OCI-LY1 (cell line): Measurements from ENCODE around the gene GALNT17.

ENCODE experiments used
- H2AFZ ChIP-seq: fragments of 200-600 bp; sonication (generic), shearing (Covaris generic); 2 replicates; pipeline ENCODE4 v1.6.0; 2014; ENCODE audit warnings: antibody characterized with exemption, mild to moderate bottlenecking, low read length
- H3F3A ChIP-seq: fragments of 200-600 bp; sonication (generic), shearing (Covaris generic); 2 replicates; pipeline ENCODE4 v1.6.0; 2014; ENCODE audit warnings: mild to moderate bottlenecking, antibody characterized with exemption, low read length, moderate library complexity; ENCODE audit not compliant: insufficient read depth
- H3K27ac ChIP-seq: fragments of 200-600 bp; sonication (generic); 2 replicates; pipeline ENCODE4 v1.5.1; 2014; ENCODE audit warnings: low read length, mixed run types, mild to moderate bottlenecking, low read depth; ENCODE audit not compliant: poor library complexity, severe bottlenecking
- H3K27me3 ChIP-seq: fragments of 200-600 bp; sonication (generic); 2 replicates; pipeline ENCODE4 v1.6.0; 2014; ENCODE audit warnings: antibody characterized with exemption, mild to moderate bottlenecking, low read length, moderate library complexity; ENCODE audit not compliant: insufficient read depth
- H3K36me3 ChIP-seq: fragments of 200-600 bp; sonication (generic); 2 replicates; pipeline ENCODE4 v1.6.1; 2014; ENCODE audit warnings: mild to moderate bottlenecking, antibody characterized with exemption, low read length, moderate library complexity, mixed read lengths; ENCODE audit not compliant: insufficient read depth
- H3K4me1 ChIP-seq: fragments of 200-600 bp; sonication (generic); 2 replicates; pipeline ENCODE4 v1.5.1; 2014; ENCODE audit warnings: mild to moderate bottlenecking, low read length, moderate library complexity; ENCODE audit not compliant: insufficient read depth, severe bottlenecking
- H3K4me2 ChIP-seq: fragments of 200-600 bp; sonication (generic), shearing (Covaris generic); 2 replicates; pipeline ENCODE4 v1.6.1; 2014; ENCODE audit warnings: low read length
- H3K4me3 ChIP-seq: fragments of 200-600 bp; sonication (generic); 2 replicates; pipeline ENCODE4 v1.5.1; 2014; ENCODE audit warnings: low read length, low read depth, mild to moderate bottlenecking, mixed read lengths; ENCODE audit not compliant: poor library complexity, severe bottlenecking
- H3K79me2 ChIP-seq: fragments of 200-600 bp; shearing (Covaris generic); 2 replicates; pipeline ENCODE4 v1.6.1; 2016; ENCODE audit warnings: mixed run types, low read length, mixed read lengths; ENCODE audit not compliant: insufficient read depth
- H3K9ac ChIP-seq: fragments of 200-600 bp; sonication (generic), shearing (Covaris generic); 2 replicates; pipeline ENCODE4 v1.6.1; 2014; ENCODE audit warnings: mild to moderate bottlenecking, low read length, mixed read lengths
- H3K9me2 ChIP-seq: fragments of 200-600 bp; sonication (generic), shearing (Covaris generic); 2 replicates; pipeline ENCODE4 v1.6.1; 2014; ENCODE audit warnings: low read depth, mild to moderate bottlenecking, low read length, mixed read lengths
- H3K9me3 ChIP-seq: fragments of 200-600 bp; shearing (Covaris generic); 2 replicates; pipeline ENCODE4 v1.6.1; 2014; ENCODE audit warnings: low read length, mixed read lengths
- H4K20me1 ChIP-seq: fragments of 200-600 bp; sonication (generic), shearing (Covaris generic); 2 replicates; pipeline ENCODE4 v1.6.0; 2016; ENCODE audit warnings: mild to moderate bottlenecking, low read length; ENCODE audit not compliant: insufficient read depth
- EZH2 ChIP-seq: fragments of 200-600 bp; sonication (generic), shearing (Covaris generic); IDR thresholded peaks from 2 replicates; pipeline ENCODE4 v1.8.0; 2017; ENCODE audit warnings: borderline replicate concordance, mixed run types, mild to moderate bottlenecking, antibody characterized with exemption, low read length, moderate library complexity, mixed read lengths
- TF ChIP-seq, protein P1 (sequence below): fragments of 200-600 bp; sonication (generic), shearing (Covaris generic); IDR thresholded peaks from 2 replicates; pipeline ENCODE4 v1.5.1; 2017; ENCODE audit warnings: mild to moderate bottlenecking, antibody characterized with exemption, low read length, moderate library complexity, mixed read lengths

GALNT17 gene

GRCh38 chr7:71377062-71377461 is 245.1 kb downstream of the GALNT17 start:
- TF ChIP-seq EZH2: no peak
- TF ChIP-seq, protein P1, sequence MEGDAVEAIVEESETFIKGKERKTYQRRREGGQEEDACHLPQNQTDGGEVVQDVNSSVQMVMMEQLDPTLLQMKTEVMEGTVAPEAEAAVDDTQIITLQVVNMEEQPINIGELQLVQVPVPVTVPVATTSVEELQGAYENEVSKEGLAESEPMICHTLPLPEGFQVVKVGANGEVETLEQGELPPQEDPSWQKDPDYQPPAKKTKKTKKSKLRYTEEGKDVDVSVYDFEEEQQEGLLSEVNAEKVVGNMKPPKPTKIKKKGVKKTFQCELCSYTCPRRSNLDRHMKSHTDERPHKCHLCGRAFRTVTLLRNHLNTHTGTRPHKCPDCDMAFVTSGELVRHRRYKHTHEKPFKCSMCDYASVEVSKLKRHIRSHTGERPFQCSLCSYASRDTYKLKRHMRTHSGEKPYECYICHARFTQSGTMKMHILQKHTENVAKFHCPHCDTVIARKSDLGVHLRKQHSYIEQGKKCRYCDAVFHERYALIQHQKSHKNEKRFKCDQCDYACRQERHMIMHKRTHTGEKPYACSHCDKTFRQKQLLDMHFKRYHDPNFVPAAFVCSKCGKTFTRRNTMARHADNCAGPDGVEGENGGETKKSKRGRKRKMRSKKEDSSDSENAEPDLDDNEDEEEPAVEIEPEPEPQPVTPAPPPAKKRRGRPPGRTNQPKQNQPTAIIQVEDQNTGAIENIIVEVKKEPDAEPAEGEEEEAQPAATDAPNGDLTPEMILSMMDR: no peak
- H4K20me1 ChIP-seq: no peaks in the 10 kb centered on the region
- H3K9me2 ChIP-seq: no peaks in the 10 kb centered on the region
- H3K4me1 ChIP-seq: no peaks in the 10 kb centered on the region
- H3K36me3 ChIP-seq: no peaks in the 10 kb centered on the region
- H3K9ac ChIP-seq: no peak overlapping the region
- no peak overlapping the region for H3K27ac ChIP-seq
- no peak overlapping the region for H3K4me3 ChIP-seq
- no peaks in the 10 kb centered on the region for H3K79me2 ChIP-seq
- peaks cover 8% of the 10 kb centered on the region; the same call in 1 of the 2 replicates for H3K9me3 ChIP-seq
- no peak overlapping the region for H3K4me2 ChIP-seq
- no peak overlapping the region for H2AFZ ChIP-seq
- no peaks in the 10 kb centered on the region for H3F3A ChIP-seq
- H3K27me3 ChIP-seq: no peaks in the 10 kb centered on the region

- H3K4me2 ChIP-seq: no peak overlapping the region
- H3K9me2 ChIP-seq: no peaks in the 10 kb centered on the region
- H3K27me3 ChIP-seq: no peaks in the 10 kb centered on the region
- no peaks in the 10 kb centered on the region for H3K36me3 ChIP-seq
- no peaks in the 10 kb centered on the region for H3F3A ChIP-seq
- TF ChIP-seq EZH2: no peak
- TF ChIP-seq, protein P1: no peak
- no peaks in the 10 kb centered on the region for H4K20me1 ChIP-seq
- no peaks in the 10 kb centered on the region for H3K4me1 ChIP-seq
- H3K4me3 ChIP-seq: no peak overlapping the region
- H3K79me2 ChIP-seq: no peaks in the 10 kb centered on the region
- peaks cover 8% of the 10 kb centered on the region; the same call in 1 of the 2 replicates for H3K9me3 ChIP-seq
- H3K27ac ChIP-seq: no peak overlapping the region
- no peak overlapping the region for H2AFZ ChIP-seq
- no peak overlapping the region for H3K9ac ChIP-seq
Observed at GRCh38 chr7:71377469-71377868, 245.5 kb downstream of the GALNT17 start.

- Histone ChIP-seq H3K27ac (no peak overlapping the region), H3K9me2 (no peaks in the 10 kb centered on the region), H3K9me3 (no peaks in the 10 kb centered on the region), H4K20me1 (no peaks in the 10 kb centered on the region), H3K4me2 (no peak overlapping the region), H3F3A (no peaks in the 10 kb centered on the region), H3K4me3 (no peak overlapping the region), H3K36me3 (no peaks in the 10 kb centered on the region), H3K79me2 (no peaks in the 10 kb centered on the region), H3K27me3 (no peaks in the 10 kb centered on the region), H3K9ac (no peak overlapping the region), H2AFZ (no peak overlapping the region), H3K4me1 (no peaks in the 10 kb centered on the region)
- TF ChIP-seq EZH2: no peak
- TF ChIP-seq, protein P1: no peak
Observed at GRCh38 chr7:71384094-71384493, 252.2 kb downstream of the GALNT17 start.
